HG03139 (cell line): Measurements from ENCODE around the gene CLIP1.
A peak's percentile ranks its signal among the peaks of the same experiment; 100 is the strongest.
"Not testable (repeated sequence)": the region's sequence is repeated elsewhere in the genome, so short reads cannot be mapped to it uniquely, and the experiment has no call there.

Source experiments
- ATAC-seq: cut with Tn5 transposase; IDR thresholded peaks from one replicate; pipeline ENCODE4 v1.9.1; 2021; ENCODE audit not compliant: unreplicated experiment

The CLIP1 gene

DNA sequence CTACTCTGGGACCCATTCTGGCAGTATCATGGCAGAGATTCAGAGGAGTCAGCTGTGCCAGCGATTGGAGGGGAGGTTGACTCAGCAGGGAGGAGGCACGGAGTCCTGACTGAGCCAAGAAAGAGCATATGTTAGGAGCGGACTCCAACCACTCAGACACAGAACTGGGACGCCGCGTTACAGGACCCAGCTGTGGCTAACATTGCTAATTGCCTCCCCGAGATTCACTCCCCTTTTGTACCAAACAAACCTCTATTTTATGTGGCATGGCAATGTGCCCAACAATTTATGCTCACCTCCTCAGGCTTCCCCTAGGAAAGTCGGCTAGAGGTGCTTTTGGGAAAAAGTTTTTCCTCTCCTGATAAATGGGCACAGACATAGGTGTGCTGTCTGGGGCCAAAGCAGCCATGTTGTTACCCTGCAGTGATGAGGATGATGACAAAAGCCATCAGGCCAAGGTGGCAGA is 15.2 kb upstream of the CLIP1 start:
- no peak for ATAC-seq

- ATAC-seq: no peak
Observed at GRCh38 chr12:122435186-122435585, 12.7 kb upstream of the CLIP1 start.

- not testable (repeated sequence) for ATAC-seq
Observed at GRCh38 chr12:122429043-122429442, 6.6 kb upstream of the CLIP1 start.

DNA sequence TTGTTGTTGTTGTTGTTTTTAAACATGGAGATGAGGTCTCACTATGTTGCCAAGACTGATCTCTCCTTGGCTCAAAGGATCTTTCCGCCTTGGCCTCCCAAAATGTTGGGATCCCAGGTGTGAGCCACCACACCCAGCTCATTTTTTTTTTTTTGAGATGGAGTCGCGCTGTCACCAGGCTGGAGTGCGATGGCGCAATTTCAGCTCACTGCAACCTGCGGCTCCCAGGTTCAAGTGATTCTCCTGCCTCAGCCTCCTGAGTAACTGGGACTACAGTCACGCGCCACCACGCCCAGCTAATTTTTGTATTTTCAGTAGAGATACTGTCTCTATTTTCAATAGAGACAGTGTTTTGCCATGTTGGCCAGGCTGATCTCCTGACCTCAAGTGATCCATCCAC is 4.9 kb upstream of the CLIP1 start:
- ATAC-seq: no peak

GRCh38 chr12:122423258-122424165 is 1.0 kb upstream of the CLIP1 start:
- no peak for ATAC-seq

- ATAC-seq: no peak
Observed at GRCh38 chr12:122422730-122423257, 325 bp upstream of the CLIP1 start.

DNA sequence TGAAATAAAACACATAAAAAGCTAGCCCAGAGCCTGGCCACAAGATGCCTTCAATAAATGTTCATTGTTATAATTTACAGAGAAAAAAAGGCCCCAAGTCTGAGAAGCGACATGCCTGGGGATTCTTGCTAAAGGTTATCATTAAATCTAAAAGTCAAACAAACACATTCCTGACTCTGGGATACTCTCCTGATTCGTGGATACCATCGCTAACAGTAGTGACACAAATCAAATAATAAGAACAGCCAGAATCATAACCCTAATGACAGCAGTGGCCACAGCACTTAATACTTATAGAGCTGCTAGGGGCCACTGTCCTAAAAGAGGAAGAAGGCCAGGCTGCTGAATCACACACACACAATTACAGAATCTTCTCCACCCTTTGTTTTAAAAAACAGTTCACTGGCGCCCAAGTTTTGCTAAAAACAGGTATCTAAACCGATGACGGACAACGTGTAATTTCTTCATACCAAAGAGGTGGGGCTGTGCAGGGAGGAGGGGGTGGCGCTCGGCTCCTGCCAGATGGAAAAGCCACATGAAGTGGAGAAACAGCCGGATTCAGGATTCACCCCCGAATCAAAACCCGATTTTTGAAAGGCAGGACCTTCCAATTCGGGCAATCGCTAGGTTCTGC is 1.2 kb downstream of the CLIP1 start:
- no peak for ATAC-seq

DNA sequence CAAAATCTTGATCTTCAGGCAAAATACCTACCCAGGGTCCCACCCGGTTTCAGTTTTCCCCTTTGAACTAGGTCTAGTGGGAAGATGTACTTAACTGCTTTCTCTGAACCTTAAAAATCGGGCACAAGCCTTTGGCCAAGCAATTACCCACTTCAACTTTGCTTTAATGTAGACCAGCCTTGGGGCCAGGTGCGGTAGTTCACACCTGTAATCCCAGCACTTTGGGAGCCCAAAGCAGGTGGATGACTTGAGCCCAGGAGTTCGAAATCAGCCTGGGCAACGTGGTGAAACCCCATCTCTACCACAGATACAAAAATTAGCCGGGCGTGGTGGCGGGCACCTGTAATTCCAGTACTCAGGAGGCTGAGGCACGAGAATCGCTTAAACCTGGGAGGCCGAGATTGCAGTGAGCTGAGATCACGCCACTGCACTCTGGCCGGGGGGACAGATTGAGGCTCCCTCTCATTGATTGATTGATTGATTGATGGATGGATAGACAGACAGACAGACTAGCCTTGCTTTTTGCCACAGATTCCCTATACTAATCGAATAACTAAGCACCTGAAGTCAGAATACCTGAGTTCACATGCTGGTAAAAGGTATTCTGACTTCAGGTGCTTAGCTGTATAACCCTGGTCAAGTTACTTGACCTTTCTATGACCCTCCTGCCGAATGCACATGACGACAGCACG is 1.9 kb downstream of the CLIP1 start:
- ATAC-seq: no peak

GRCh38 chr12:122419094-122419493 is 3.4 kb downstream of the CLIP1 start:
- ATAC-seq: not testable (repeated sequence)

- not testable (repeated sequence) for ATAC-seq
Observed at GRCh38 chr12:122415665-122416064, 6.8 kb downstream of the CLIP1 start.

DNA sequence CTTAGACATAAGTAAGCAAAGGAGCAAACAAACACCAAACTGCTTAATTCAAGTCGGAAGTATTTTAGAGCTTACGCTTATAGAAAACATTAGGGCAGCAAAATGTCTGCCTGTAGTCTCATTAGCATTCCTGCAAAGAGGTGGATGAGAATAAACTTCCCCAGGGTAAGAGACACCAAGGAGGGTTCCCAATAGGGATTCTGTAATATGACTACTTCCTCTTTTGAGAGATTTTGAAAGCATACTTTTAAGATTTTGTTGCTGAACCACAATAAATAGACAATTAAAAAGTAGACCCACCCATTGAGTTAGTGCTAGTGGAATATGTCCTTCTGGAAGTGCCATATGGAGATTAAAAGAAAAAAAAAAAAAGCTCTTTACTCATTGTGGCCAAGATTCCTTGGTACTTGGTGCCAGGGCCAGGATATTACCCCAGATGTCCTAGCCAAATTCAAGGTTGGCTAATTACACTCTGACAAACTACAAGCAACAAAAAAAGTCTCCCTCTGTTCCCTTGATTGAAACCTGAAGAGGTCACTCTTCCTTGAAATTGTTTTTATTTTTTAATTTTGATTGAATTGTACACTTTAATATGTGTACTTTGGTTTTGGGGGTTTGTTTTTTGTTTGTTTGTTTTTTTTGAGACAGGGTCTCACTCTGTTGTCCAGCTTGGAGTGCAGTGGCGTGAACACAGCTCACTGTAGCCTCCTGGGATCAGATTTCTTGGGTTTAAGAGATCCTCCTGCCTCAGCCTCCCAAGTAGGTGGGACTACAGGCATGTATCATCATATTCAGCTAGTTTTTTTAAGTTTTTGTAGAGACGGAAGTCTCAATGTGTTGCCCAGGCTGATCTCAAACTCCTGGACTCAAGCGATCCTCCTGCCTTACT is 8.7 kb downstream of the CLIP1 start:
- no peak for ATAC-seq

DNA sequence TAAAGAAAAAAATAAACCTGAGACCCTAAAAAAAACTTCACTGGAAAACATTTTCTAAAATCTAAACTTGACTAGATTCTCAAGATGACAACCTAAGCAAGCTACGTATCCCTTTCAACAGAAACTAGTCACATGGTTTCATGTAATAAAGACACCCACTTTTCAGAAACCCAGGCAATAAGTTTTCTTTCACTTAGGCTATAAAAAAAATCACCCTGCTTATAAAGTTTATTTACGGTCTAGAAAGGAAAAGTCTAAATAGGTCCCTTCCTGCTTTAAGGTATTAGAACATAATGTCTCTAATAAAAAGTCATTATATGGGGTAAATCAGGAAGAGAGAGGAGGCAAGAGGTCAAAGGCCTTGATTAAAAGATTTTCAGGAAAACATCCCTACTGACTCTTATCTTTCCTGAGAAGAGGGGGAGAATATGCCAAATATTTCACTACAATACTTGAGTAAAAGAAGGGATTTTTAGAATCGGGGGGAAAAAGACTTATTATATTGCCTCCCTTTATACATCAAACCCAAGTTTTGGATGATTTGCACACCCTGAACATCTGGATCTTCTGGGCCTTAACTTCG is 9.5 kb downstream of the CLIP1 start:
- no peak for ATAC-seq

DNA sequence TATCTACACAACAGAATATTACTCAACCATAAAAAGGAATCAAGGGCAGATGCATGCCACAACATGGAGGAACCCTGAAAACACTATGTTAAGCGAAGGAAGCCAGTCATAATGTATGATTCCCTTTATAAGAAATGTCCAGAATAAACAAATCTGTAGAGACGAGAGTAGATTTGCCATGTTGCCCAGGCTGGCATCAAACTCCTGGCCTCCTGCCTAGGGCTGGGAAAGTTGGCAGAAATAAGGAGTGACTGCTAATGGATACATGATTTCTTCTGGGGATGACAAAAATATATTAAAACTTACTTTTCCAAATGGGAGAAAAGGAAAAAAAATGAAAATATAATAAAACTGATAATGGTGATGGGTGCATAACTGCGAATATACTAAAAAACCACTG is 10.9 kb downstream of the CLIP1 start:
- no peak for ATAC-seq

GRCh38 chr12:122407208-122407607 is 15.3 kb downstream of the CLIP1 start:
- no peak for ATAC-seq

- ATAC-seq: no peak
Observed at GRCh38 chr12:122406701-122407164, 15.7 kb downstream of the CLIP1 start.

DNA sequence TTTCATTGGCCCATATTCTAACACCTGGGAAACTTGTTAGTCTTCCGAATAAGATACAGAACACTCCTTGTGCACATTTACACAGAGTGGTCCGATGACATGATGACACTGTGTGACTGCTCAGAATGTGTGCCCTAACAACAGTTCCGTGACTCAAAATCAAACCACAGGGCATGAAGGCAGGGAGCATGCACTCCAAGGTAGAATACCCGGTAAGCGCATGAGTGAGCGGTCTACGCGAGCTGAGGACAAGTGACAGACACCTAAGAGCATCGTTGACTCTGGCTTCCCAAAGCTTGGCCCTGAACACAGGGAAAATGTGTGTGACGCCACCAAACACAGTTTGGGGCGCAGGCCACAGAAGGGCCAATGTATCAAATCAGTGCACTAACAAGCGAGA is 18.6 kb downstream of the CLIP1 start:
- ATAC-seq: no peak

DNA sequence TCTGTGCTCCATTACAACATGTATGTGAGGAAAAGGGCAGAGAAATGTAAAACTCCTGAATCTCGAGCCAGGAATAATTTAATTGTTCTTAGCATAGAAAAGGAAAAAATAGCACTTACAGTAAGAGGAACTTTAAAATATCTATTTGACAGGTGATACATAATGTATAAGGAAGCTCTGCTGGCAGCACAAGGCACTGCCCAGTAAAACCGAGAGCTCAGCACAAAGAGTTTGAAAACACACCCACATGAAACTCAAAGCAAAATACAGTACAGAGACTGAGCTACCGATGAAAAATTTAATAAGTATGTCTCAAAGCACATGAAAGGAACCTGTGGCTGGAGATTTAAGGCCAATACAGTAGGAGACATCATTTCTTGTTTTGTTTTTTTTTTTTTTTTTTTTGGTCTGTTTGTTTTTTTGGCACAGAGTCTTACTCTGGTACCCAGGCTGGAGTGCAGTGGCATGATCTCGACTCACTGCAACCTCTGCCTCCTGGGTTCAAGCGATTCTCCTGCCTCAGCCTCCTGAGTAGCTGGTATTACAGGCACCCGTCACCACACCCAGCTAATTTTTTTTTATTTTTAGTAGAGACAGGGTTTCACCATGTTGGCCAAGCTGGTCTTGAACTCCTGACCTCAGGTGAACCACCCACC is 19.2 kb downstream of the CLIP1 start:
- ATAC-seq: peak; percentile 42

GRCh38 chr12:122402264-122402663 is 20.2 kb downstream of the CLIP1 start:
- ATAC-seq: no peak

GRCh38 chr12:122399592-122400373 is 22.7 kb downstream of the CLIP1 start:
- ATAC-seq: no peak
